ENCODE data around the gene TNFSF8. TPM values are rescaled to one million over a fixed set of nuclear protein-coding genes. Genes with fewer than 3 reads are reported as not detected.

The TNFSF8 gene
- total RNA-seq, 2 experiments from 2014 or later: 70.9 to 71.6 TPM

GRCh38 chr9:114869378-114869777 lies 61.0 kb downstream of the TNFSF8 start:
- H3K4me1 ChIP-seq (ENCODE audit: insufficient read depth, low read length): peaks cover 17% of the 10 kb centered on the region
- intact Hi-C loops (cut with DNase I, micrococcal nuclease): loop anchor here in 1 of 2 experiments (5.0 kb wide), 1 partner anchor 33 kb away; no protein-coding TSS in a partner anchor
- peak overlapping the region; percentile 42 for H3K27ac Mint-ChIP-seq
- H3K9me3 ChIP-seq (ENCODE audit: control insufficient read depth in 1 of 2, insufficient read depth in 1 of 2, low read length in 2 of 2): peaks cover 4 to 15% of the 10 kb centered on the region in 2 experiments
- H3K27me3 Mint-ChIP-seq: no peaks in the 10 kb centered on the region
- H3K27me3 ChIP-seq (ENCODE audit: control insufficient read depth in 1 of 2, insufficient read depth in 2 of 2, low read length in 2 of 2): no peaks in the 10 kb centered on the region
- POLR2A ChIA-PET: interaction anchor here (0.6 to 3.3 kb wide), 7 partner anchors 8 to 61 kb away, joined by 3 to 22 read pairs (median 3); partner anchors contain the start of gene TNFSF8
- peak overlapping the region in 1 of 2 donors; percentile 36 for H3K27ac ChIP-seq (ENCODE audit: low read depth in 1 of 2, low read length in 2 of 2)
- peaks cover 27% of the 10 kb centered on the region for H3K4me1 Mint-ChIP-seq (ENCODE audit: low read depth)
- CTCF ChIA-PET: no interaction called here
- peak overlapping the region; percentile 62 for H3K4me3 Mint-ChIP-seq
- no peak overlapping the region for H3K4me3 ChIP-seq (ENCODE audit: low read length)
- no peak for ATAC-seq (ENCODE audit: poor library complexity)
- H3K36me3 ChIP-seq (ENCODE audit: insufficient read depth, low read length): no peaks in the 10 kb centered on the region
- H3K9me3 Mint-ChIP-seq: peaks cover 10% of the 10 kb centered on the region
- no peak for DNase-seq
- TF ChIP-seq CTCF (IDR thresholded peaks at IDR 0.05): no peak
- H3K36me3 Mint-ChIP-seq (ENCODE audit: low read depth): peaks cover 57% of the 10 kb centered on the region

GRCh38 chr9:114867327-114867726 lies 63.1 kb downstream of the TNFSF8 start:
- ATAC-seq (ENCODE audit: poor library complexity) (no peak), DNase-seq (no peak)
- no peak overlapping the region for H3K4me3 ChIP-seq (ENCODE audit: low read length)
- Mint-ChIP-seq H3K27me3 (no peaks in the 10 kb centered on the region), H3K4me1 (ENCODE audit: low read depth) (peaks cover 27% of the 10 kb centered on the region), H3K36me3 (ENCODE audit: low read depth) (peaks cover 37% of the 10 kb centered on the region), H3K9me3 (peaks cover 5% of the 10 kb centered on the region), H3K27ac (no peak overlapping the region), H3K4me3 (no peak overlapping the region)
- intact Hi-C loops (cut with DNase I, micrococcal nuclease): loop anchor here in 1 of 2 experiments (5.0 kb wide), 1 partner anchor 35 kb away; no protein-coding TSS in a partner anchor
- no peak for TF ChIP-seq CTCF (IDR thresholded peaks at IDR 0.05)
- POLR2A ChIA-PET: no interaction called here
- H3K27ac ChIP-seq (ENCODE audit: low read depth in 1 of 2, low read length in 2 of 2): no peak overlapping the region
- H3K27me3 ChIP-seq (ENCODE audit: control insufficient read depth in 1 of 2, insufficient read depth in 2 of 2, low read length in 2 of 2): no peaks in the 10 kb centered on the region
- no peaks in the 10 kb centered on the region for H3K36me3 ChIP-seq (ENCODE audit: insufficient read depth, low read length)
- peaks cover 0 to 15% of the 10 kb centered on the region in 2 experiments for H3K9me3 ChIP-seq (ENCODE audit: control insufficient read depth in 1 of 2, insufficient read depth in 1 of 2, low read length in 2 of 2)
- H3K4me1 ChIP-seq (ENCODE audit: insufficient read depth, low read length): peaks cover 17% of the 10 kb centered on the region
- CTCF ChIA-PET: no interaction called here

GRCh38 chr9:114864471-114864870 lies 65.9 kb downstream of the TNFSF8 start:
- H3K27me3 ChIP-seq (ENCODE audit: control insufficient read depth in 1 of 2, insufficient read depth in 2 of 2, low read length in 2 of 2): no peaks in the 10 kb centered on the region
- no peak overlapping the region for H3K27ac ChIP-seq (ENCODE audit: low read depth in 1 of 2, low read length in 2 of 2)
- H3K4me3 Mint-ChIP-seq: no peak overlapping the region
- H3K27me3 Mint-ChIP-seq: no peaks in the 10 kb centered on the region
- peaks cover 5% of the 10 kb centered on the region for H3K4me1 ChIP-seq (ENCODE audit: insufficient read depth, low read length)
- no peaks in the 10 kb centered on the region for H3K9me3 Mint-ChIP-seq
- peaks cover 0 to 6% of the 10 kb centered on the region in 2 experiments for H3K9me3 ChIP-seq (ENCODE audit: control insufficient read depth in 1 of 2, insufficient read depth in 1 of 2, low read length in 2 of 2)
- POLR2A ChIA-PET: no interaction called here
- no peak overlapping the region for H3K4me3 ChIP-seq (ENCODE audit: low read length)
- no peak for ATAC-seq (ENCODE audit: poor library complexity)
- DNase-seq: no peak
- TF ChIP-seq CTCF (IDR thresholded peaks at IDR 0.05): no peak
- H3K27ac Mint-ChIP-seq: no peak overlapping the region
- peaks cover 10% of the 10 kb centered on the region for H3K4me1 Mint-ChIP-seq (ENCODE audit: low read depth)
- H3K36me3 Mint-ChIP-seq (ENCODE audit: low read depth): peaks cover 10% of the 10 kb centered on the region
- no peaks in the 10 kb centered on the region for H3K36me3 ChIP-seq (ENCODE audit: insufficient read depth, low read length)
- CTCF ChIA-PET: no interaction called here
- intact Hi-C loops (cut with DNase I, micrococcal nuclease): no loop called here

All from CD4-positive, alpha-beta T cell (primary cell).